Measurements from ENCODE around the gene HS2ST1.

The HS2ST1 gene

DNA sequence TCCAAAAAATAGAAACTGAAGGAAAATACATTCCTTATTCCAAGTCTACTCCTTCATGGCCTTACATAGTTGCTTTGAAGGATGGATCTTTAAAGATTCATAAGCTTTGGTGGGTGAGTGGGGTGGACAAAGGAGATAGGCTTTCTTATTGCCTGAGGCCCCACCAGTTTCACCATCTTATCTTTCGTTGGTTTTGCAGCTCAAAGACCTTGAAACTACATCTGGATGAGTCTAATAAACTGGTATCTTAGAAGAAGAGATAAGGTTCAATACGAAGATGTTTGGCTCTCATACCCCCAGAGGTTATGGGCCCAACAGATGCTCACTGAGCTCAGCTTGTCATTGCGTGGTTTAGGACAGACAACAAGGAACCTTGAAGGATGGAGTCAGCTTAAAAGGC is 201.5 kb downstream of the HS2ST1 start:
- H3K9ac ChIP-seq: no peak overlapping the region
- H3K4me2 ChIP-seq (ENCODE audit: low read length): no peak overlapping the region
- H2AFZ ChIP-seq: no peak overlapping the region
- H3K27me3 ChIP-seq (ENCODE audit: control insufficient read depth, insufficient read depth, low read length): no peaks in the 10 kb centered on the region
- H3K36me3 ChIP-seq (ENCODE audit: control insufficient read depth, insufficient read depth, low read length): no peaks in the 10 kb centered on the region
- TF ChIP-seq CTCF (IDR thresholded peaks at IDR 0.05): no peak
- no peak overlapping the region for H3K4me3 ChIP-seq (ENCODE audit: low read depth, low read length)
- H3K9me3 ChIP-seq (ENCODE audit: control insufficient read depth, low read length): no peaks in the 10 kb centered on the region
- no peaks in the 10 kb centered on the region for H3K79me2 ChIP-seq
- no peak overlapping the region for H3K27ac ChIP-seq
- no peaks in the 10 kb centered on the region for H3K4me1 ChIP-seq

- Histone ChIP-seq H3K4me2 (ENCODE audit: low read length) (no peak overlapping the region), H3K36me3 (ENCODE audit: control insufficient read depth, insufficient read depth, low read length) (no peaks in the 10 kb centered on the region), H2AFZ (no peak overlapping the region), H3K9me3 (ENCODE audit: control insufficient read depth, low read length) (no peaks in the 10 kb centered on the region), H3K27me3 (ENCODE audit: control insufficient read depth, insufficient read depth, low read length) (no peaks in the 10 kb centered on the region), H3K4me1 (no peaks in the 10 kb centered on the region), H3K27ac (no peak overlapping the region), H3K9ac (no peak overlapping the region), H3K79me2 (no peaks in the 10 kb centered on the region), H3K4me3 (ENCODE audit: low read depth, low read length) (no peak overlapping the region)
- TF ChIP-seq CTCF (IDR thresholded peaks at IDR 0.05): no peak
Observed at GRCh38 chr1:87117761-87118368, 203.4 kb downstream of the HS2ST1 start.

GRCh38 chr1:87119541-87120140 is 205.2 kb downstream of the HS2ST1 start:
- no peaks in the 10 kb centered on the region for H3K9me3 ChIP-seq (ENCODE audit: control insufficient read depth, low read length)
- no peaks in the 10 kb centered on the region for H3K27me3 ChIP-seq (ENCODE audit: control insufficient read depth, insufficient read depth, low read length)
- H3K36me3 ChIP-seq (ENCODE audit: control insufficient read depth, insufficient read depth, low read length): no peaks in the 10 kb centered on the region
- no peaks in the 10 kb centered on the region for H3K4me1 ChIP-seq
- H3K9ac ChIP-seq: no peak overlapping the region
- no peak overlapping the region for H3K4me3 ChIP-seq (ENCODE audit: low read depth, low read length)
- H2AFZ ChIP-seq: no peak overlapping the region
- no peak for TF ChIP-seq CTCF (IDR thresholded peaks at IDR 0.05)
- no peak overlapping the region for H3K27ac ChIP-seq
- H3K79me2 ChIP-seq: no peaks in the 10 kb centered on the region
- H3K4me2 ChIP-seq (ENCODE audit: low read length): no peak overlapping the region

- H3K4me2 ChIP-seq (ENCODE audit: low read length): no peak overlapping the region
- H3K4me1 ChIP-seq: no peaks in the 10 kb centered on the region
- no peaks in the 10 kb centered on the region for H3K27me3 ChIP-seq (ENCODE audit: control insufficient read depth, insufficient read depth, low read length)
- H3K79me2 ChIP-seq: no peaks in the 10 kb centered on the region
- H3K27ac ChIP-seq: no peak overlapping the region
- no peaks in the 10 kb centered on the region for H3K9me3 ChIP-seq (ENCODE audit: control insufficient read depth, low read length)
- no peaks in the 10 kb centered on the region for H3K36me3 ChIP-seq (ENCODE audit: control insufficient read depth, insufficient read depth, low read length)
- TF ChIP-seq CTCF (IDR thresholded peaks at IDR 0.05): no peak
- H3K4me3 ChIP-seq (ENCODE audit: low read depth, low read length): no peak overlapping the region
- no peak overlapping the region for H3K9ac ChIP-seq
- H2AFZ ChIP-seq: no peak overlapping the region
Observed at GRCh38 chr1:87120779-87121178, 206.3 kb downstream of the HS2ST1 start.

- Histone ChIP-seq H3K9me3 (ENCODE audit: control insufficient read depth, low read length) (no peaks in the 10 kb centered on the region), H3K27ac (no peak overlapping the region), H3K4me2 (ENCODE audit: low read length) (no peak overlapping the region), H2AFZ (no peak overlapping the region), H3K36me3 (ENCODE audit: control insufficient read depth, insufficient read depth, low read length) (no peaks in the 10 kb centered on the region), H3K4me1 (no peaks in the 10 kb centered on the region), H3K4me3 (ENCODE audit: low read depth, low read length) (no peak overlapping the region), H3K79me2 (no peaks in the 10 kb centered on the region), H3K9ac (no peak overlapping the region), H3K27me3 (ENCODE audit: control insufficient read depth, insufficient read depth, low read length) (no peaks in the 10 kb centered on the region)
- no peak for TF ChIP-seq CTCF (IDR thresholded peaks at IDR 0.05)
Observed at GRCh38 chr1:87121711-87122163, 207.3 kb downstream of the HS2ST1 start.
